Effector CD8-positive, alpha-beta T cell (primary cell): ENCODE results near the gene DSTYK.

Experiments
- DNase-seq: peaks from one replicate; lab custom pipeline; 2025; lab: John Stamatoyannopoulos, UW
- total RNA-seq, 4 experiments: gene quantifications; one replicate each; lab custom pipeline; 2026; lab: John Stamatoyannopoulos, UW

The DSTYK gene, protein sequence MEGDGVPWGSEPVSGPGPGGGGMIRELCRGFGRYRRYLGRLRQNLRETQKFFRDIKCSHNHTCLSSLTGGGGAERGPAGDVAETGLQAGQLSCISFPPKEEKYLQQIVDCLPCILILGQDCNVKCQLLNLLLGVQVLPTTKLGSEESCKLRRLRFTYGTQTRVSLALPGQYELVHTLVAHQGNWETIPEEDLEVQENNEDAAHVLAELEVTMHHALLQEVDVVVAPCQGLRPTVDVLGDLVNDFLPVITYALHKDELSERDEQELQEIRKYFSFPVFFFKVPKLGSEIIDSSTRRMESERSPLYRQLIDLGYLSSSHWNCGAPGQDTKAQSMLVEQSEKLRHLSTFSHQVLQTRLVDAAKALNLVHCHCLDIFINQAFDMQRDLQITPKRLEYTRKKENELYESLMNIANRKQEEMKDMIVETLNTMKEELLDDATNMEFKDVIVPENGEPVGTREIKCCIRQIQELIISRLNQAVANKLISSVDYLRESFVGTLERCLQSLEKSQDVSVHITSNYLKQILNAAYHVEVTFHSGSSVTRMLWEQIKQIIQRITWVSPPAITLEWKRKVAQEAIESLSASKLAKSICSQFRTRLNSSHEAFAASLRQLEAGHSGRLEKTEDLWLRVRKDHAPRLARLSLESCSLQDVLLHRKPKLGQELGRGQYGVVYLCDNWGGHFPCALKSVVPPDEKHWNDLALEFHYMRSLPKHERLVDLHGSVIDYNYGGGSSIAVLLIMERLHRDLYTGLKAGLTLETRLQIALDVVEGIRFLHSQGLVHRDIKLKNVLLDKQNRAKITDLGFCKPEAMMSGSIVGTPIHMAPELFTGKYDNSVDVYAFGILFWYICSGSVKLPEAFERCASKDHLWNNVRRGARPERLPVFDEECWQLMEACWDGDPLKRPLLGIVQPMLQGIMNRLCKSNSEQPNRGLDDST
- total RNA-seq, result 45.5 to 71.2 (median 65.2) reads per million in 4 experiments

DNA sequence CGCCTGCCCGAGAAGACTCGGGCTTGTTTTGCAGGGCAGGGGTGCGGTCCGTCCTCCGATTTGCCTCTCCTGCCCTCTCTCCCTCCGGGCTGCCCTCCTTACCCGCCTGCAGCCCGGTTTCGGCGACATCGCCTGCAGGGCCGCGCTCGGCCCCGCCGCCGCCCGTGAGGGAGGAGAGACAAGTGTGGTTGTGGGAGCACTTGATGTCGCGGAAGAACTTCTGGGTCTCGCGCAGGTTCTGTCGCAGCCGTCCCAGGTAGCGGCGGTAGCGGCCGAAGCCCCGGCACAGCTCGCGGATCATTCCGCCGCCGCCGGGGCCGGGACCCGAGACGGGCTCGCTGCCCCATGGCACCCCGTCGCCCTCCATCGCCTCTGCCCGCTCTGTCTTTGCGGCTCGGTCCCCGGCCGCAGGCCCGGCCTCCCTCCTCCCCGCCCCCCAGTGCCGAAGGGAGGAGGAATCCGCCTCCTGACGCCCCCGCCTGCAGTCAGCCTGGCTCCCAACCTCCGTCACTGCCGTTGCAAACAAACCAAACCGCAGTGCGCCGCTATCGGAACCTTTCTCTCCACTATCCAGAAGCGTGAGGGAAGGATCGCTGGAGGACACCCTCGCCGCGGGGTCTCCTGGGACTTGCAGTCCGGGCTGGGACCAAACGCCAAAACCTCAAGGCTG, at the start of gene DSTYK:
TSS of gene DSTYK (minus strand) at position 534 of the 670 bp plus-strand sequence. CDS start at position 367, 167 bp downstream.
- DNase-seq, result peak; percentile 81

DNA sequence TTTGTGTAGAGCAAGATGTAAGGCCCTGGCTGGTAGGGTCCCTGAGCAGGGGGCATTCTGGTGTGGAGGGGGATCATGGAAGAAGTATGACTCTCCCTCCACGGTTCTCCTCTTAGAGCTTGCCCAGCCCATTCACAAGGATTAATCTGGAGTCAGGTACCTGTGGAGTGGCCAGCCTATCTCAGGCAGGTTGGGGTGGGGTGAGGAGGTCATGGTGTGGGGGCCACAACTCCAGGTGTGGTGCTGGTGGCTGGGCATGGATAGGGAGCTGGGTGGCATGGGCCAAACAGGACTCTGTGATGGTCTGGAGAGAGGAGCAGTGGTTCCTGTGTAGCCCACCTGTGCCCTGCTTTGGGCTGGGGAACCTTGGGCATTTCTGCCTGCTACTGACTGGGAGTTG, 48.5 kb upstream of the DSTYK start:
- DNase-seq, result no peak

DNA sequence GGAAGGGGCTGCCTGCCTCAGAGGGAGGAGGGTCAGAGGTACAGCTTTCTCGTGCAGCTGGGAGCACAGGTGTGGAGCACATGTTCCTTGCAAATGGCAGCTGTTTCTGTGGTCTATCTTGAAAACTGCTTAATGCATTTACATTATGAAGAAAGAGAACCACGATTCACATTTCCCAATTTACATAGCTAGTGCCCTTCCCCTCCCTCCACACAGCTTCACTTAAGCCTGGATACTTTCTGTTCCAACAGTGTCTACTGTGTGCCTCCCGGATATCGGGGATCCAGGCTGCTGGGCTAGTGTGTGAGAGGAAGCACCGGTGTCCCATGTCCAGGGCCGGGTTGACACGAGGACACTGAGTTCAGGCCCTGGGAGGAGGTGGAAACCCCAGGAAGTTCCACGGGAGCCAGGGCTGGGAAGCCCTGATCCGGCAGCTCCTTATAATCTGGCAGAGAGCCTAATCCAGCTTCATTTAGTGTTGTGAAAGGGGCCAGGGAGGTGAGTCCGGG, 47.9 kb upstream of the DSTYK start:
- no peak for DNase-seq

DNA sequence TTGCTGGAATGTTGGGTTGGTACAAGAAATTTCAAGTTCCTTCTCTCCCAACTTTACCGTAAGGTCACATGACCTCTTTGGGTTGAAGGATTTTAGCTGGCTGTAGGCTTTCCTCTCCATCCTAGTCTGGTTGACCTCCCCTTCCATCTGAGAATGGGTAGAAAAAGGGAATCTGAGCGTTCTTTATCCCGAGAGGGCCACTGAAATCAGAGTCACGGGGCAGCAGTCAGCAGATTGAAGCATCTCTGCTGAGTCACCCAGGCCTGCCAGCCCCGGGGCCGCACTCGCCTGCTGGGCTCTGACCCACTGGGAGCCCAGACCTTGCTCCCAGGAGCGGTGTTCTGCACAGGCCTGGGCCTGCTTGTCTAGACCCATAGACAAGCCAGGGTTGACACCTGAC, 47.2 kb upstream of the DSTYK start:
- no peak for DNase-seq

DNA sequence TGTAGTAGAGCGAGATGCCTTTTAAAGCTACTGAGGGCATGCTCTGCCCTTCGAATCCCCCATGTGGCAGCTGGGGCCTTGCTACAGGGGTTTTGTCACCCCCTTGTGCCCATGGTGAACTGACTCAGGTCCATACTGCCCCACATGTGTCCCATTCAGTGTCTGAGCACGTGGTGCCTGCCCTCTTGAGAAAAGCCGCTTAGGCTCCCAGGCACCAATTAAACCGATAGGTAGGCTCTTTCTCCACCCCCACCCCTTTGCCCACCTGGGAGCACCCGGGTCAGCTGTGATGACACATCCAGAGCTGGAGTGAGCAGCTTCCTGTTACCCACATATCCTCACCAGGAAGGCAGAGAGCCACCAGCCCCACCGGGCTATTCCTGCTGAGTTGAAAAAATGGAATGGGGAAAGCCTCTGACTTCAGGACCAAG, 46.8 kb upstream of the DSTYK start:
- no peak for DNase-seq

DNA sequence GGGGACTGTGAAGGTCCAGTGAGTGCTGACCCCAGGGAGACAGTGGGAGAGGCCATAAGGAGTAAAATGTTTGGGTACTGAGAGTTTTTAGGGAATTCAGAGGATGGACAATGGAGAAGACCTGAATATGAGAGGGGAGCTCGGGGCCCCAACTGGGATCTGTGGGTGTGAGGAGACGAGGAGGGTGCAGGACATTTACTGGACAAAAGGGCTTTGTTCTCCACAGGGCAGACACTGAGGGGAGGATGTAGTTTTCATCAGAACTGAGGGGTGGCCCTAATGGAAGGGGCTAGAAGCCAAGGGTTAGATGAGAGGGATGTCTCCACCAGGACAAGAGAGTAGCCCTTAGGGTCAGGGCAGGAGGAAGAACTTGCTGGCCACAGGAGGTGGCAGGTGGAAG, 46.2 kb upstream of the DSTYK start:
- DNase-seq, result no peak

DNA sequence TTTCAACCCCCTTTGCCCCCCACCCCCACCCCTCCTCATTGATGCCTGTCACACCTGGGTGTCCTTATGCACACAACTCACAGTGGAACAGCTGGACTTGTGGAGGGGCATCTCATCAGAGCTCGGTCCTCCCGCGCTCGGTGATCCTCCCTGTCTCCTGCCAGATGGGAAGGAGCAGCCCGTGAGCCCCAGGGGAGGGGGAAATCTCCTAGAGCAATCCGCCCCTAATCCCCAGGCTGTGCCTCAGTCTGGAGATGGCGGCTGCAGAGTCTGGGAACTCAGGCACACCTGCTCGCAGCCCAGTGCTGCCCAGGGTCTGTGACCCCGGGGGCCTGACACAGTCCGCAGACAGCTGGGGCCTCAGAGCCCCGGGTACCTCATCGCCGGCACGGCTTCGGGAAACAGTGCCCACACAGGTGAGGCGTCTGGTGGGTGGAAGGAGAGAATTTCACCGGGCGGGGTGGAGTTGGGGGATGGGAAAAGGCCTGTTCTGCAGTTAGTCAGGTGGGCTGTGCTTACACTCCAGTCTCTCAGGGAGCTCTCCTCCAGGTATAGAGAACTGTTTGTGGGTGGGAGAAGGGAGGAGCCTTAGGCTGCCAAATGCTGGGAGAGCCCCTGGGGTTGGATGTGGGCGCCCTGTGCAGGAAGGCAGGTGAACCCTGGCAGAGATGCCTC, 45.6 kb upstream of the DSTYK start:
- DNase-seq, result no peak

DNA sequence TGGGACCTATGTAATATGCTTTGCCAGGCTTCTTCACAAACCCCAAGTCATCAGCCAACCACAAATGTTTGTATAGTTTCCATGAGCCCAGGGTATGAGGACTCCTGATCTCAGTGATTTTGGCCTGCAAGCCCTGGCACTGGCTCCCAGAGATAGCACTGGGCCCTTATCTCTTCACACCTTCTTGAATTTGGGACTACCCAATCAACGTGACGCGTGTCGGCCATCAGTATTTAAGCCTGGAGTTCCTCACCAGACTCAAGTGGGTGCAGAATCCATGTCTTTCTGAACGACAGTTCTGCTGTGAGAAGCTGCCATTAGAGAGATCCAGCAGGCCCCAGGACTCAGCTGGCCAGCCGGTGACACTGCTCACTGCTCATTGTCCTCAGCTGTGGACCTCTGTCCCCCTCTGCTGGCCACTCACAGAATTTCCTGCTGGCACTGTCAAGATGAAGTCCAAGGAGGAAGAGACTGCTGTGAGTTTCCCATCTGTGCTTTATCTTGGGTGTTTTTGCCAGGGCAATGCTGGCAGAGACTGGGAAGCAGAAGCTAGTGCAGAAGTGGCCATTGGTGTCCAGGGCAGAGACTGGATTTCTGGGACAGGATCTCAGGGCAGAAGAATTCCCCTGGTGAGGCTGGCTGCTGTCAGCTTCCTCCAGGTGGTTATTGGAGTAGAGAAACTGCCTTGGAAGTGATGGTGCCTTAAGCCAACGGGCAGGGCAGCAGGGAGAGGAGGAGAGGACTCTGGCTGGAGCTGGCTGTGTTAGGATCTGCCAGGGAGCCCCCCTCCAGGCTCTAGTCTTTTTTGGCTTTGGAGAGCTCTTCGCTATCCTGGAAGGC, 44.7 kb upstream of the DSTYK start:
- peak; percentile 70 for DNase-seq

DNA sequence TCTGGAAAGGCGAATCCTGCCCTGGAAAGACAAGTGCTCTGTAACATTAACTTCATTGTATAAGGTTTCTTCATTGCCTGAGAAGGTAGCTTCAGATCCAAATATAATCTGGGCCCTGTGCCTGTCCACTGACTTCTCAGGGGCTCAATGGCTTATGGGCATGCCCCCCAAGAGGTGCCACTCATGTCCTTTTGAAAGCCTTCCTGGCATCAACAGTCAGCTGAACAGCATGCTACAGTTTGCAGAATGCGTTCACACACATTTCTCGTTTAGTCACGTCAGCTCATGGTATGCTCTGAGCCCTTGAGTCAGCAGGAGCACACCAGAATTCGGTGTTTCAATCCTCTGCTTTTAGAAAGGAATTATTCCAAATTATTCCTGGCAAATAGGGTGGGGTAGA, 40.1 kb upstream of the DSTYK start:
- DNase-seq, result no peak

DNA sequence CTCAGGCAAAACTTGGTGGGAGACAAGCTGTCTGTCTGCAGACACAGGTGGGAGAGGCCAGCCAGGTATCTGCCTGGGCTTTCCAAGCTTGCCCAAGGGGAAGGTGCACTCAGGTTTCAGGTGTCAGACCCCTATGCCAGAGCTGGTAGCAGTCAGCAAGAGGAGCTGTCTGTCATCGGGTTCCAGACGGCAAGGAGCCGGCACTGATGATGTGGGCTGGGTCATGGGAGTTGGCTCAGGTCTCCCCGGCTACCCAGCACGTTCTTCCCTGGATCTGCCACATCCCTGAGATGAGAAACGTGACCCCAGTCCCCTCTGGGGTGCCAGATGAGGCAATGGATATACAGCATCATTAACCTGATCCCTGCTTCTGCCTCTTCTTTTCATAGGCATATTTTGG, 39.2 kb upstream of the DSTYK start:
- DNase-seq, result no peak

DNA sequence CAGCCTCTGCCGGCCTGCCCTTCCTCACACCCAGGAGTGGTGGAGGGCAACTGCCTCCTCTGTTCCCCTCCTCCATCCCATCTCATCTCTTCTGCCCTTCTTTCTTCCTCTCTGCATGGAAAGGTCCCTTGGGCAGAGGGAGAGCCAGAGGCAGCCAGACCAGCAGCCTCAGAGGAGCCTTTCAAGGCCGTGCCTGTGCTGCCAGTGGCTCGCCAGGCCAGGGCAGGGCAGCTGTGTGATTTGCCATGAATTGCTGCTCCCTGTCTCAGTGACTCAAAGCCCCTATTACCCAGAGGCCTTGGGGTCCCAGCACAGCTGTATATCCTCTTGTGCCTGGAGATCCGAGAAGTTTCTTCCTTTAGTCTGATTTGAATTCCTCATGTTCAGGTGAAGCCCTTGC, 38.1 kb upstream of the DSTYK start:
- no peak for DNase-seq

DNA sequence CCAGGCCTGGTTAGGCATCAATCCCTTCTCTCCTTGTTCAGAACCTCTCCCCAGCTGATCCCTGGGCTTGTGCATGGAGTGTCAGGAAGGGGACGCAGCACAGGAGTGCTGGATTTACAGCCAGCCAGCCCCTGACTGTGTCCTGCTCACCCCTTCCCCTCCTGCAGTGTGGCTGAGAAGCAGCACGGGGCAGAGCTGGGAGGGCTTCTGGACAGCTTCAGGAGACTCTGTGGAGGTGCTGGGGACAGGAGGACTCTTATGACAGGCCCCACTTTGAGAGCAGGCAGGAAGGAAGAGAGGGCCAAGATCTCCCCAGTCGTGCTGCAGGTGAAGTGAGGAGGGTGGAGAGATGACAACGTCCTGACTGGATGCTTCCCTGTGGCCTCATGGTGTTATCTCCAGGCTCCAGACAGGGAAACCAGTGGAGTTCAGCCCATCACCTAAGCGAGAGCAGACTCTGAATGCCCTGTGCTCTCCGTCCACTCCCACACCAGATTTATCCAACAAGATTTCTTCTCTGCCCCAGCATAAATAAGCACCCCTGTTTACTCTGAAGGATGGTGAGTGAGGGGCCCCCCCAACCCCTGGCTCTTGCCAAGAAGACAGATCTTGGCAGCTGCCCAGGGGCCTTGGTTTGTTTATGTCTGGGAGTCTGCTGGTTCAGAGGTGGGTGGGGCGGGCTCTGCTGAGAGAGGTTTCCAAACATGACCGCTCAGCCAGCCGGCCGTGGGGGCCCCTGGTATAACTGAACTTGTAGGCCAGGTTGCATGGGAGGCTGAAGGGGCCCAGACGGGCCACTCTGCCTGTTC, 37.5 kb upstream of the DSTYK start:
- no peak for DNase-seq

DNA sequence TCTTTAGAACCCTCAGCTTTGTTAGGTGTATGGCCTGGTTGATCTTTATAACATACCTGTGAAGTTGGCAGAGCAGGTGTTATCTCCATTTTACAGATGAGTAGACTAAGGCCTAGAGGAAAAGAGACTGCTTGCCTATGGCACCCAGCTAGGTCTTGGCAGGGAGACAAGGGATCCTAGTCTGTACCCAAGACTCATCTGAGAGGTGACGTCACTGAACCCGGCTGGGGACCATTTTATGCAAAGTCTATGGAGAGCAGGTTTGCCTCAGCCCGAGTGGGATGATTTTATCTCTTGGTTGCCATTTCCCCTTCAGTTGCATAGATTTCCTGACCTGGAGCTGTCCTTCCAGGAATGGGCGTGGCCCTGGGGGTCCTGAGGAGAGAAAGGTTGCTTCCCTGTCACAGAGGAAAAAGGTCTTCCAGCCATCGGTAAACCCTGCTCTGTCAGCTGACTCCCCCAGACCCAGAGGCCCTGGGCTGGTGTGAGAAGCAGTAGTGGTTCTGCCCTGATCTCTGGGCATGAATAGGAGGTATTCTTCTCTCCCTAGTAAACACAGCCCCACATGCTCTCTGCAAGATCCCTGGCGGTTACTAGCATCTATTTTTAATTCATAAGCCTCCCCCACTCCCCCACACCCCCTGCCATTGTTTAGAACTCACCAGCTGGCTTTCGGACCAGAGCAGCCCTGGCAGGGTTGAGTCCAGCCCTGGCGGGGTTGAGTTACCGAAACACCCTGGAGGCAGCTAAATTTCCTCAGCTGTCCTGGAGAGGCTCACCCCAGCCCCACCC, 35.8 kb upstream of the DSTYK start:
- no peak for DNase-seq

DNA sequence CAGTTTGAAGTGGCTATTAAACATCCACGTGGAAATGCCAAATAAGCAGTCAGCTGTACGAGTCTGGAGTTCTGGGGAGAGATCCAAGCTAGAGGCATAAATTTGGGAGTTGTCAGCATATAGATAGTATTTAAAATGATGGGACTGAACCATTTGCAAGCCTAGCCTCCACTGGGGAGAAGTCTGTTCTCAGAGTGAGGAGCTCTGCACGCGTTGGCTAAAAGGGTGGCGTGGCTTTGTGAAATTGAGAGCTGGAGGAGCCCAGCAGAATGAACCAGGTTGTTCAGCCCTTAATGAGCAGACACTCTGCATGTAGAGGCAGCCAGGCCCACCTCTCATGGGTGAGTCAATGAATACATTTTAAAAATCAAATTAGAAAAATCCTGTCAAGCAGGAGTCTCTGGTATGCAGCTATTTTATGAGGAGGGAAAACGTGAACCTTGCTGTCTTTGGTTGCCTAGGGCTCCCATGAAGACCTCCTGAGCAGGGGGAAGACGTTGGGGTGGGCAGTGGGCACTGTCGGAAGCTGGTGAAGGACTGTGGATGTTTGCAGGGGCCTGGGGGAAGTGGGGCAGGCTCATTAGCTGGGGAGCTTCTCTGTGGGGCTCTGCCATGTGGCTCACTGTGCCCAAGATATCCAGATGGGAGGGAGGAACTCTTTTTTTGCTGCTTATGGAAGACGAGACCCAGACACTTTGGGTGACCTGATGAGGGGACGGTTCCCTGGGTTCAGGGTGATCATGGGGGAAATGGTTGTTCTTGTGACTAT, 35.0 kb upstream of the DSTYK start:
- DNase-seq, result no peak

DNA sequence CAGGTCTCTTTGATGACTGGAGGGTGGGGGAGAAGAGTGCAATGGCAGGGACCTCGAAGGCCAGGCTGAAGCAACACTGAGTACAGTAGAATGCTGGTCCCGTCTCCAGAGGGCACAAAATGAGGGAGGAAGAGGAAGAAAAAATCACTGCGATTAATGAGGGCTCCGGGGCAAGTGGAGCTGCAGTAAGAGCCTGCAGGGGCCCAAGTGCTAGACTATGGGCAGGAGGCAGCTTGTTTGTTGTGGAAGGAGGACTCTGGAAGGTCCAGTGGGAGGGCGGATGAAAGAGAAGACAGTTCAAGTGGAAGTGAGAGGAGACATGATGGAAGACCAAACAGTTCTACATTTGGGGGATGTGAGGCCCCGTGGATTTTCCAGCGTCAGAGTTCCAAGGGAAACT, 33.6 kb upstream of the DSTYK start:
- no peak for DNase-seq

DNA sequence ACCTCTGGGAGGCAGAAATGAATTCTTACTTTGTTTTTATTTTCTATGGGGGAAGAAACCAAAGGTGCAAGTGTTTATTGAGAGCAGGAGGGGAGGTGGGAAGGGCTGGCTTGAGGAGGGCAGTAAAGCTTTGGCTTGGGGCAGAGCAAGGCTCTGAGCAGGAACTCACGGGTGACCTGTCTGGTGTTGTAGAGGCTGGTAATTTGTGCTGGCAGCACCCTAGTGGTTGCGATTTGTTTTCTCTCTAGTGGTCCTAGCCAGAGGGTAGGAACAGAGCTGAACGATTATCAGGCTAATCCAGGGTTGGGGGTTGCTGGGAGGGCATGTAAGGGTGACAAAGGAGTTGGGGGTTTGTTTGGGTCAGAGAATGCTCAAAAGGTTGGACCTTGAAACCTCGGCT, 32.9 kb upstream of the DSTYK start:
- DNase-seq, result no peak

DNA sequence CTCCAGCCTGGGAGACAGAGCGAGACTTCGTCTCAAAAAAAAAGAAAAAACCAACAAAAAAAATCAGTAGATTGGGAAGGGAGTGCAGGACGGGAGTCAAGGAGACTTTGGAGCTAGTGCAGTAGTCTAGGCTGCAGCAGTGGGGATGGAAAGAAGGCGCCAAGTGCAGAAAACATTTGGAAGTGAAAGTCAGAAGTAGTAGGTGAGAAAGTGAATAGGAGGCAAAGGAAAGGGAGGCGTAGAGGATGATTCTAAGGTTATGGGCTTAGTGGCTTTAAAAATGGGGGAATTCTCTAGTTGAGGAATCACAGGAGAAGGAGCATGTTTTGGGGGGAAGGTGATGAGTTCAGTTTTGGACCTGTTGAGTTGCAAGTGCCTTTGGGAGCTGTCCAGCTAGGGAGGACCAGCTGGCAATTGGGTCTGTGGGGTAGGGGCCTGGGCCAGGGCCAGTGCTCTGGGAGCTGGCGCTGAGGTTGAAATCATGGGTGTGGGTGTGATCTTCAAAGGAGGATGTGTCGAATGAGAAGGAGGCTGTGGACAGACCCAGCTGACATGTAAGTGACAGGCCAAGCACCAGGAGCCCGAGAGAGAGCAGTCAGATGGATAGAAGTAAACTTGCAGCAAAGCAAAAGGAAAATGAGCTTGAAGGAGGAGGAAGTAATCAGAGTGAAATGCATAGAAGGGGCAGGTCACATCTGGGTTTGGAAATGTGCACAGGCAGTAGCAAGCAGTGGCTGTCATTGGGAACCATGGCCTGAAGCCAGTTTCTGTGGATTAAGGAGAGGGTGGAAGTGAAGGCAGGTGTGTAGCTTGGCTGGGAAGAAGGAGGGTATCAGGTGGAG, 32.1 kb upstream of the DSTYK start:
- no peak for DNase-seq
